Skin of body (tissue), 2 donors: ENCODE measurements around the gene ZFP36L1. TPM values are rescaled to one million over a fixed set of nuclear protein-coding genes. Genes with fewer than 3 reads are reported as not detected.

Source experiments
- DNase-seq: peaks from one replicate; lab custom pipeline; 2025; lab: John Stamatoyannopoulos, UW
- total RNA-seq: library from RNA; depleted of rRNA; stranded (reverse); fragments of >200 nt; gene quantifications from one replicate; pipeline ENCODE4 v1.2.3, GENCODE V29; 2014

The ZFP36L1 gene
- total RNA-seq, 1 donor from 2014 or later: 87.7 TPM

DNA sequence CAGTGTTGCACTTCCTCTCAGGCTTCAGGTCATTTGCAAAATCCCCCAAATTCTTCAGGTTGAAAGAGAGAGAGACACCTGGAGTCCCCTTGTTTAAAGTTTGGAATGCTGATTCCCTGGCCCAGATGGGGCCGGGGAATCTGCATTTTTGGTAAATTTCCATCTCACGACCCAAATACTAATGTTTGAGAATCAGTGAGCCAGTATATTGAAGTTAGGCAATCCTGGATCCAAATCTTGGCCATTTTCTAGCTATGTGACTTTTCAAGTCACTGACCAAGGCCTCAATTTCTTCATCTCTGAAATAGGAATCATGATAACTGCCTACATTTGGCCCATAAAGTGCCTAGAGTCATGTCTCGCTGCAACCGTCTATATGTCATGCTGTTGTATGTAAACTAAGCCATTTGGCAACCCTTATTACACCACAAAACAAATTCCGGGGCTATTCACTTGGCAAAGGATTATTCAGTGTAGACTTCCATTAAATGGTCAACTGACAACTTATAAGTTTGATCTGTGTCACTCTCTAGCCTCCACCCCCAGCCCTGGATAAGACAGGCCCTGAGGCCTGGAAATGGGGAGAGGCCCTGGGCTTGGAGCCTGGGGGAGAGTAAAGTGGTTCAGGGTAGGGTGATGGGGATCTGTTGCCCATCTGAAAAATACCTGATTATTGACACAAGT lies 3.7 kb upstream of the ZFP36L1 start:
- DNase-seq: no peak

DNA sequence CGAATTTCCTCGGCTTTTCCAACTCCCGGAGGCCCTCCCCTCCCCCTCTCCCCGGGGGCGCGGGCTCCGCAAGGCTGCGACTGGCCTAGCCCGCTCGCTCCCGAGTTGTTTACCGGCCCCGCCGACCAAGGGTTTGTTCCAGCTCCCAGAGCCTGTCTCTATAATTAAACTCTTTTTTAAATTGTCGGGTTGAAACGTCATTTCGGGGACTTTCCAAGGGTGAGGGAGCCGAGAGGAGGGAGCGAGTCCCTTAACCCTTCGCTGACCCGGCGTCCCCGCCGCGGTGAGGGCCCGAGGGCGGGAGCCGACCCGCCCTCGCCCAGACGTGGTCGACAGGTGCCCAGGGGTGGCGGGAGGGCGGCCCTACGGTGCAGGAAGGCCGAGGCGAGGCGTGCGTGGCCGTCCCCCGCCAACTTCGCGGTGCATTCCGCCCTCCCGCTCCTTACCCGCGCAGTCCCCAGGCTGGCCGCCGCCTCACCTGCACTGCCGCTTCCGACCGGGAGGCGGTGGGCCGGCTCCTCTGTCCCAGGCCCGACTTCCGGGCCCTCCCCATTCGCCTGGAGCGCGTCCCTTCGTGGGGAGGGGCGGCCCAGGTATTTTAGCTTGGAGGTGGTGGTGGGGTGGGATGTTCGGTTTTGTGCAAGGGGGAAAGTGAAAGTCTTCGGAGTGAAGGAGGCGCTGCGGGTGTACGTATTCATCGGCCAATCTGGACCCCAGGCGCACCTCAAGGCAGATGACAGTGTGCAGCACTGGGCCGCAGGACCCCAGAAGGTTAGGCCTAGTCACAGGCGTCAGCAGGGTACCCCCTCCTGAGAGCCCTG lies 2.9 kb upstream of the ZFP36L1 start:
- peak; percentile 85 for DNase-seq

DNA sequence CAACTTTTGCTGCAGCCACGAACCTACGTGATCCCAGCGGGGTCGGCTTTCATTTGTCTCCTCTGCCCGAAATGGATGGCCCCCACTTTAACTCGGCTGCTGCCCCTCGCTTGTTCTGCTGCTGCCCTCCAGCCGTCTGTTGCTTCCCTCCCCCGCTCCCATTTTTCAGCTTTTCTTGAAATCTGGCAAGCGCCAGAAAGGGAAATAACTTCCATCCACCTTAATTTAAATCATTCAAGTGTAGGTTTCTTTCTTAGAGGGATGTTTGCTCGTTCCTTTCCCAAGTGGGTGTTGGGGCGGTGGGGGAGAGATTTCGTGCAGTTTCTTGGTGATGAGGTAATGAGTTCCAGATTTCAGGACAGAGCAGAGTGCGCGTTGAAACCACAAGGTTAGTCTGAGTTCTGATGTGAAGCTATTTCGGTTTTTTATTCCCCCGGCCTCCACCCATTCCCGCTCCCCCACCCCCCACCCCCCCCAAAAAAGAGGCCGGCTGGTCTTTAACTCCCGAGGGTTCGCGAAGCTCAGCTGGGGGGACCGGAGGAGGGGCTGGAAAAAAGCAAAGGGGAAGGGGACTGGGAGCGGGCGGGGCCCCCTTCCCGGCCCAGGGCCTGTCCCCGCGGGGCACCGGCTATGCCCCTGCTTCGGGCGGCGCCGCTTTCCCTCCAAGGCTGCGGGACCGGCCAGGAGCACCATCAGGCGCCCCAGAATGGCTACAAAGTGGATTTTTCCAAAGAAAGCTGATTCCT lies 2.2 kb upstream of the ZFP36L1 start:
- peak; percentile 94 for DNase-seq

DNA sequence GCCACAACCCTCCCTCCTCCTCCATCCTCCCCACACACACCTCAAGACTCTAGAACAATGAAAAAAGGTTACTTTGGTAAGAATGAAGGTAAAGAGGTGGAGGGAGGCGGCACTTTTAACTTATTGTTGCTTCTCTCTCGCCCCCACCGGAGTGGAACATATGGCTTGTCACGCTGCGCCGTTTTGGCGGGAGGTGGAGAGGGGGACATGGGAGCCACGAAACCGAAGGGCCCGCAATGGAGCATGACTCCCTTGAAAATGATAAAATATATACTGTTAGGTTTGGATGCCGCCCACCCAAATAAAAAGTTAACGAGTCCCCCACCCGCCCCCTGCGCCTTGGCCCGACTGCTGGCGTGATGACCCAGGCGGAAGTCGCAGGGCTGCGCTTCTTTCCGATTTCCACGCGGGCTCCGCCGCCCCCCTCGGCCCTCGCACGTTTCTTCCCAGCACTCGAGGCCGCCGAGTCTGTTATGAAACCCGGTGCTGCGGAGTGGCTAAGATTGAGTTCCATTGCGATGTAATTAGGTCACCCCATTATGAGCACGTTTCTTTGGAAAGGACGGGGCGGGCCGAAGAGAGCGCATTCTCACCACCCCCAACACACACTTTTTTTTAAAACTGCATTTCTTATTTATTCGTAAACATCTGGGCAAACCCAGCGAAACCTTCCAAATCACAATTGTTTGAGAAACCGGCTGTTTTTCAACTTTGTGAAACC lies 1.4 kb upstream of the ZFP36L1 start:
- peak; percentile 91 for DNase-seq

DNA sequence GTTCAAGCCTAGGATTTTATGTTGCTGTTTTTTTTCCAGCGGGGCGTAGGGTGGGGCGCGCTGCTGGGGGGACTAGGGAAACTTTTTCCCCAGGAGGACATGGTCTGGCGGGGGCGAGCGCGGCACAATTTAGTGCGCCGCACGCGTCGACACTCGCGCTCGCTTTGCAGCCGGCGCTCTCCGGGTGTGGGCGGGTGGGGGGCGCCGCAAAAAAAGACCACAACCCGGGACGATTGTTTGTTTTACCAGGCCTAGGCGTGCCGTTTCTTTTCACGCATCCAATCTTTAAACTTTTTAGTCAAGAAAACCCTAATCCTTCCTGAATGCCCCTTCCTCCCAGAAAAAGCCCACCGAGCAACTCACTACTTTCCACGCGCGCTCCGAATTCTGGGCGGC lies 865 bp upstream of the ZFP36L1 start:
- DNase-seq: no peak

DNA sequence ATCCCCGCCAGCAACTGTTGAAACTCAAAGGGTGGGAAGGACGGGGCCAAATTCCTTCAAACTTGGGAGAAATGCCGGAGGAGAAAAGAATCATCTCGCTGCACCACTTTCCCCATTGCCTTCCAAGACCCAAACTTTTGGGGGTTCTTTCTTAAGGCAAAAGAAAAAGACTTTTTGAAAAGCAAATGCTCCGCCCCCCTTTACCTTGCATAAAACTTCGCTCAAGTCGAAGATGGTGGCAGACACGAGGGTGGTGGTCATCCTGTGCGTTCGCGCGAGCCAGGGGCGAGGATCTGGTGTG lies 239 bp downstream of the ZFP36L1 start:
- no peak for DNase-seq

DNA sequence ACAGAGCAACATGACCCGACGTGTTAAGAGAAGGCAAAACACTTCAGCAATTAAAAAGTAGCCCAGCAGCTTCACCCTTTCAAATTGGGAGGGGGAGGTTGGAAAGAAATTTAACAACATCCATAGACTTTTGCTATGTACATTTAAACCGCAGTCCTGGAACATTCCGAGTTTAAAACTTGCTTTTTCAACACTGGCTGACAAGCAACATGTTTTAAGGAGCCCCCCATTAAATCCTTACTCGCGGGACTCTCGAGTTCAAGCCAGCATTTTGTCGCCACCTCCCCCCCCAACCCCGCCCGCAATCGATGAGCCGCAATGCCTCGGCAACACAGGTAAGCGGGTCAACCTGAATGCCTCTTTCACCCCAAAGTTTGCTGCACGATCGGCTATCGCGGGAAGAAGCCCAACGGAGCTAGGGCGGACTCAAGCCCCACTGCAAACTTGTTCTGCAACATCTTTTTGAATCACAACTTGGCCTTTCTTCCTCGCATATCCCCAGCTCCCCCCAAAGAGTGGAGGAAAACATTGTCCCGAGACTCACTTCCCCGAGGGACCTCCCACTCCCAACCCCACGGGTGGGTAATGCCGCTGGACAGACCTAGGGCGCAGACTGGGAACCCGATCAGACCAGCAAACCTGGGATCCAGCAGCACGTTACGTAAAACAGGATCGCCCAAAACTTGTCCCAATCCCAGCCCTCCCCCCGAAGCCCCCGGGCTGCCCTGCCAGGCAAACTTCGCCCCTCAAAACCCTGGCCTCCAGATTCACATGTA lies 777 bp downstream of the ZFP36L1 start:
- no peak for DNase-seq

DNA sequence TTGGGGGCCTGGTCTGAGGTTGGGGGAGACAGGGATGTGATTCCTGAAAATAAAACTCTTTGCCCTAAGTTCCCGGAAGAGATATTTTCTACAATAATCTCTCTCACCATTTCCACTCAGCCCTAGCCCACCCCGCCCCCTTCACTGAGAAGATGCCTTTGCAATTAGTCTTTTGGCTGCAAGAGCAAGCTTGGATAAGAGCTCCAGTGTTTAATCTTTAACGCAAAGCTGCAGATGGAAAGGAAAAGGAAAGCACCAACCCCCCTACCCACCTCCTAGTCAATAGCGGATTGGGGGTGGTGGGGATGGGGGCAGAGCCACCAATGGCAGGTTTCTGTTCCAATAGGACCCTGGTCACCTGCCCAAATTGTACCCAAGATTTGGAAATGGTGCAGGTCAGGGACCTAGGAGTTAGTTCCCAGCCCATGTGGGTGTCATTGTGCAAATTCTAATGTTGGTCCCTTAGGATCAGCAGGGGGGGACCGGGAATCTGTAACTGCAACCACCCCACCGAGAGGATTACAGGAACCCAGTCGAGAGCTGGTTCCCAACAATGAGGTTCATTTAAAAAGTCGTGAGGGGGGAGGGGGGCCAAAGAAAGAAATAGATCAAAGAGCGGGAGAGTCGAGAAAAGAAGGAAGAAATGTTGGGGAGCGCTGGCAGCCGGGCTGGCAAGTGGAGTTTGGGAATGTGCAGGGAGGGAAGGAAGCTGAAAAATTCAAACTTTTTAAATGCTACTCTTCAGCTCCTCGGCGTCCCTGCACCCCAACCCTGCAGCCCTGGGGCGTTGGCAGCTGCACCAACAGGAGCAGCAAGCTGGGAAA lies 1.6 kb downstream of the ZFP36L1 start:
- no peak for DNase-seq

DNA sequence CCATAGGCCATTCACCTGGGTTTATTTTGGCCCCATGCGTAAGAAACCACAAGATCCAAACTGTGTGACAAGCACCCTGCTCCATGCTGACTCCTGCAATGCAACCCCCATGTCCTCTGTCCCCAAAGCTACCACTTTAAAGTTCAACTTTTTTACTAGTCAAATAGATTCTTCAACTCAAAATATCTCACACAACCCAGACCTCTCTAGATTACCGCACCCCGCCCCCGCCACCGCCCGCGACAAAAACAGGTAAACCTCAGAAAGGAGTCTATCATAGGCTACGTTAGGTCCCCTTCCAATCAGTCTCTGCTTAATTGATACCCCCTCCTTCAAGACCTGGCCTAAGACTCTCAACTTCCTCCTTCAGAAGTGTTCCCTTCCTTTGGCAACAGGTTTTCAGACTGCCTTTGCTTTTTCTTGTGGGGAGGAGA lies 2.2 kb downstream of the ZFP36L1 start:
- no peak for DNase-seq

DNA sequence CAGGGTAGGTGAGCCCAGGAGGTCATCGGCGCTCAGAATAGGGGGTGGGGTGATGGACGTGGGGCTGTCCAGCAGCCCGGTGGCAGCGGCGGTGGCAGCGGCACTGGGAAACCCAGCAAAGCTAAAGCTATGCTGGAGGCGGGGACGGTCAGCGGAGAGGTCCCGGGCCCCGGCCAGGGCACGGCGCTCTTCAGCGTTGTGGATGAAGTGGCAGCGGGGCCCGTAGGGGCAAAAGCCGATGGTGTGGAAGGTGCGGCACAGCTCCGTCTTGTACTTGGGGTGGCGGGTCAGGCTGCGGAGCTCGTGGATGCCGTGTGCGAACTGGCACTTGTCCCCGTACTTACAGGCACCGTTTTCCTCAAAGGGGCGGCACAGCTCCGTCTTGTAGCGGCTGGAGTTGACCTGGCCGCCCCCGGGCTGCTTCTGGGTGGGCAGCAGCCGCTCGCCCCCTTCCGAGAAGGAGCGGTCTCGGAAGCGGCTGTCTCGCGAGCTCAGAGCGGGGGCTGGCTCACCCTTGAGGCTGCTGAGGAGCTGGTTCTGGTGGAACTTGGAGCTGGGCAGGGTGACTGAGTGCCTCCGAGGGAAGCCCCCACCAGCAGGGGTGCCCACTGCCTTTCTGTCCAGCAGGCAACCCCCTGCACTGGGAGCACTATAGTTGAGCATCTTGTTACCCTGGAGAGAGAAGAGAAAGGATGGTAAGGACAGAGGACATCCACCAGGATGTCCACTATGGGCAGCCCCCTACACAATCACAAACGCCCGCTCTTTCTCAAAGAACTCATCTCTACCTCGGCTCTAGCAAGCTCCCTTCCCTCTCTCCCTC lies 2.8 kb downstream of the ZFP36L1 start:
- no peak for DNase-seq

DNA sequence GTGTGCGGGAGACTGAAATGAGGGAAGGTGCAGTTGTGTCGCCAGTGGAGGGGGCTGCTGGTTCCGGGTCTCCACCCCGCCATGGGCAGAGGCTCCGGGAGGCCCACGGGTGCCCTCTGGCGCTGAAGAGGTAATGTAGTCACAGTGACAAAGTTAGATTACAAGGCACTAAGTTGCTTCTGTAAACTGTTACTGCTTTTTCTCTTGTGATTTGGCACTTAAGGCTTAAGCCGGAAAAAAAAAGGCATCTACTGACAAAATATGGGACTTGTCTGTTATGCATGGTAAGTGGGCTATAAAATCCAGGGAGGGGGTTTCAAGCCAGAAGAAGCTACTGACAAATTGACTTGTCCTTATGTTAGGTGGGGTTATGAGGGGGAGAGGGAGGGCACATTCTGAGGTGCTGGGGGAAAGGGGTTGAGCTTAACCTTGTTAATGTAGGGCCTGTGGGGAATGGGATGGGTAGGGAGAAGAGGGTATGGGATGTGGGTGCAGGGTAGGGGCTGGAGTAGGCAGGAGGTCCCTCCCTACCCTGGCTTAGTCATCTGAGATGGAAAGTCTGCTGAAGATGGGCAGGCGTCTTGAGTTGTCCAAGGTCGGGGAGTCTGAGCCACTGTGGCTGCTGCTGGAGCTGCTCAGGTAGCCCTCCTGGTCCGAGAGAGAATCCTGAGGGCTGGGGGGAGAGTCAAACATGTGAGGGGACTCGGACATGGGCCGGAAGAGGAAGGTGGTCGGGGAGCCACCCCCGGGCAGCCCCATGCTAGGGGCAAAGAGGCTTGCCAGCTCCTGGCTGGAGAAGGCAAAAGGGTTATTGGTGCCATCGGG lies 3.7 kb downstream of the ZFP36L1 start:
- DNase-seq: peak; percentile 81

DNA sequence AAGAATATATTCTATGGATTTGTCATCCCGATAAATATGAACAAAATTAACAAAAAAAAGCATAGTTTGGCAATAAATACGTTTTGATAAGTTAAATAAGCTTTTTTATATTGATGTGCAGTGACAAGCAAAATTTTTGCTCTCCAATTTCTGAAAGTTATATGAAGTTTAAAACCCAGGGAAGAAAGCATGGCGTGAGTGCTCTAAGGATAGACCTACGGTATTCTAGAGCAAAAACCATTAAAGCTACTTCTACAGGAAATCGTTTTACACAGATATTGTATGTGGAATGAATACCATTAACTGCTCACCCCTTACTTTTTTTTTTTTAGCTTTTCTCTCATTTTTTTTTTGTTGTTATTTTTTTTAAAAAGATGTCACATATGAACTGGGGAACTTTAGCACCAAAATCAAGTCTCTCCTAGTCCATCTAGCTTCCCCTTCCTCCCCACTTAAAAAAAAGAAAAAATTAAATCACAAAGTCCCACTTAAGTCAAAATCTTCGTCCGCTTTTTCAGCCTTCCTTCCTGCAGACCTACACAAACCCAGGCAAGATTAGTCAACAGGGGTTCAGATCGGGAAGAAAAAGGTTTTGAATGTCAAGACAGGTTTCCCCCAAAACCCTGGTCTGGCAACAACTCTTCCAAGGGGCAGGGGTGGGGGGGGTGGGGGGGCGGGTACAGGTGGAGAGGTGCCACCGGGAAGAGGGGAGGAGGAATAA lies 4.4 kb downstream of the ZFP36L1 start:
- DNase-seq: no peak

DNA sequence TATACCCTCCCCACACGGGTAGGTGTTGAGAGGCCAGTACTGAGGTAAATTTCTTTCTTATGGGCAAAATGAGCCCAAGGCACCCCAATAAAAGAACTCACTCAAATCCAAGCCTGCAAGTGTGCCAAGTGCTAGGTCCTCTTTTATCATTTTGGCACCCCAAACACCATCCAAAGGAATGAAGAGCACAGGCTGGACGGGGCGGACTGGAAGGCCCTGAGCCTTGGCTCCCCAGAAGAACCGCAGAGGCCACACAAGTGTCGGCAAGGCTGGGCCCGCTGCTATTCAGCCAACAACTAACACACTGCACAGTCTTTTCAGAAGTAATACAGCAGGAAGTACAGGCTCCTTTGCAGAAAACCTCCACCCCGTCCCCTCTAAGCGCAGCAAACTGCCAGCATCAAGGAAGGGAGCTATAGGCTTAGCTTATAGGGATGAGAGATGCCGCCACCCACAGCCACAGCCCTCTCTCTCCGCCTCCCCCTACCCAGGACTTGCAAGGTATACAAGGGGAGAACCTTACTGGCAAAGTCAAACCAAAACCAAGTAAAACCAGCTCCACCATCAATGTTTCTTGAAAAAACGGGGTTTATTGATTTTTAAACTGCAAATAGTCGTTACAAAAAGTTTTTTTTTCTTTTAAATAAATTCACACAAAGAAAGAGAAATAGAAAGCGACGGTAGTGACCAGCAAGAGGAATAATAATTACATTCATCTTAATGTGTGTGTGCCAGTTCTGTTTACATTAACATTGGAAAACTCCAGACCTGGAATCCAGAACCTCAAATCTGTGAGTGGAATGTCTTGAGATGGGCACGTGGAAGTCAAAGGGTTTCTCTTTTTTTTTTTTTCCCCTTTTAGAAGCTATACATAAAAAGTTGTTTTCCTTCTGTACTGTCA lies 5.5 kb downstream of the ZFP36L1 start:
- DNase-seq: no peak

DNA sequence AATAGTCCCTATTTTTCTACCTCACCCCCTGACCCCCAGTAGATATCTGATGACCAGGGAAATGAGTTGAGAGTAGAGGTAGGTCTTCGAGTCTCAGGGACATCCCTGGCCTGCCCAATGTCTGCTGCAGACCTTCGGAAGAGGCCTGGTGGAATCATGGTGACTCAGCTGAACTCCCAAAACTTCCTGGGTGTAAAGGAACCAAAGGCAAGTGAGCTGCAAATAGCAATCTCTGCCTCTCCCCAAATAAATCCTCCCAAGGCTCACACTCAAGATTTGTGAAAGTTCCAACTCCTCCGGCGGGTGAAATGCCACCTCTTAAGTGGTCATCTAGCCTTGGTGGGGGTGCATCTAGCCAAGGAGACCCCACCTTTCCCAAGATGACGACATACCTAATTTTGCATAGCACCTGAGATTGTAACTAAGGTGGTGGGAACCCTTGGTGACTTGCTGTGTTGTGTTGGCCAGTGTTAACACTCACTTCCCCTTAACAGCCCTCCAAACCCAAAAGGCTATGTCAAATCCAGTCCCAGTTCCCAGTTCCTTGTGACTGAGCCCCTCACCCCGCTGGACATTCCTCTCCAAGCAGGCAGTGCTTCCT lies 6.3 kb downstream of the ZFP36L1 start:
- DNase-seq: no peak

DNA sequence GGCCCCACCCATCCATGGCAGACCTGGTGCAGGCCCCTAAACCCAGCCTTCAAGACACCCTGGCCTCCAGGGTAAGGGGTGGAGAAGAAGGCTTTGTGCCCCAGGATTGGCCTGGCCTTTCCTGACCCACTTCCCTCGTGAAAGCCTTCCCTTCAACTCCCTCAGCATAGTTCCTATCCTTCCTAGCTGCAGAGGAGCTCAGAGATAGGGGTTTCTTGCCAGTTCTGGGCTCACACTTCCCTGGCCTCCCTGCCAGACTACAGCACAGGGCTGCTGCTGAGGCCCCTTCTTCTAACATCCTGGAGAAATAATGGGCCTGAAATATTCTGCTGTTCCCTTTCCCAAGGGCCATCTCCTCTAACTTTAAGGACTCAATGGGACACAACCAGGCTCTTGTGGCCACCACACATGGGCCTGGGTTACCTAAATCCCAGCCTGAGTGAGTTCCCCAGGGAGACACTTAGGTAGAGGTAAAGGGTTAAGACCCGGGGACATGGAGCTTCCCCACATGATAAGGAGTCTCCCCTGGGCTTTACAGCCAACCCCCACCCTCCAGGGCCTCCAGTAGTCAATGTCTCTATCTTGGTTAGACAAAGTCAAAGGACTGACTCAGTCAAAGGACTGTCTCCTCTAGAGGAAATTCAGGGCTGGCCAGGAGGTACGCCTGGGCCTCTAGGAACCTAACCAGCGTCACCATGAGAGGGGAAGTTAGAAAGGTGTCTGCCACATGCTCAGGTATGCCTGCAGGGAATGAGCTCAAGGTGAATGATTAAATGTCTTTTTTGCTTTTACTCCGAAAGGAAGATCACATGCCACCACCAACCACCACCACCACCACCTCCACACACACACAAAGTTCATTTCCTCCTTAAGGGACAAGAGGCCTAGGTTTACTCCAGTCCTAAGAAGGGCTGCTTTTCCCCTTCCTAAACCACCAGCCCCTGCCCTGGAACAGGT lies 7.1 kb downstream of the ZFP36L1 start:
- no peak for DNase-seq
